Measurements from ENCODE around the gene CDH4.

DNA sequence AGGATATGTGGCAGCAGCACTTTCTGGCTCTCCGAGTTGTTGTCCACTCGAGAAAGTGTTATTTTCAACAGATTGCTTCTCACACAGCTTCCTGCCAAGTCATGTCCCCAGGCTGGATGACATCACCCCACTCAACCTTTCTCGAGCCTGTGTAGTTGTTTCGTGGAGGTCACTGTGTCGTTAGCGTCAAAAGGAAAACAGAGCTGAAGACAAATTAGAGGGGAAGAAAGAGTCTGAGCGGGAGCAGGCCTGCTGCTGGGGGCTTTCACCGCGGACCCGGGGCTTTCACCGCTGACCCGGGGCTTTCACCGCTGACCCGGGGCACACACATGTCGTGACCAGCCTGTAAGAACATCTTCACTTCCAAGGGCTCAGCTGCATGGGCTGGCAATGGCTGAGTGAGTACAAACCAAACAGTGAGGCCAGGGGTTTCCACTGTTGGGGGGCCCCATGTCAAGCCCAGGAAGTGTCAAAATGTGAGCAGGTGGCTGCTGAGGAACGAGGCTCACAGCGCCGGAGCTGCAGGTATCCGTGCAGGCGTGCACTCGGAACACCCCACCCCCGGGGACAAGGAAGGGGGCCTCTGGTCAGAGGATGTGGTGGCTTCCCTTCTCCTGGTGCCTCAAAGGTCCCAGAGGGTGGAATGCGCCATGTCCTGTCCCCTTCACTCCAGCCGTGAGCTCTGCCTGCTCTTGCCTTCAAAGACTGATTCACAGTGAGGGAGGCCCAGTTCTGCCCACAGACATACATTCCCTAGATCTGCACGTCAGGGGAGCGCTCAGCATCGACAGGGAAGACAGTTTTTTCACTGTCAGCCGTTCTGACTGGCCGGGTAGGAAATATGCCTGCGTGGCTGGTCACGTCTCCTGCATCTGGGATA lies 447.7 kb downstream of the CDH4 start:
- TF ChIP-seq, protein P1, sequence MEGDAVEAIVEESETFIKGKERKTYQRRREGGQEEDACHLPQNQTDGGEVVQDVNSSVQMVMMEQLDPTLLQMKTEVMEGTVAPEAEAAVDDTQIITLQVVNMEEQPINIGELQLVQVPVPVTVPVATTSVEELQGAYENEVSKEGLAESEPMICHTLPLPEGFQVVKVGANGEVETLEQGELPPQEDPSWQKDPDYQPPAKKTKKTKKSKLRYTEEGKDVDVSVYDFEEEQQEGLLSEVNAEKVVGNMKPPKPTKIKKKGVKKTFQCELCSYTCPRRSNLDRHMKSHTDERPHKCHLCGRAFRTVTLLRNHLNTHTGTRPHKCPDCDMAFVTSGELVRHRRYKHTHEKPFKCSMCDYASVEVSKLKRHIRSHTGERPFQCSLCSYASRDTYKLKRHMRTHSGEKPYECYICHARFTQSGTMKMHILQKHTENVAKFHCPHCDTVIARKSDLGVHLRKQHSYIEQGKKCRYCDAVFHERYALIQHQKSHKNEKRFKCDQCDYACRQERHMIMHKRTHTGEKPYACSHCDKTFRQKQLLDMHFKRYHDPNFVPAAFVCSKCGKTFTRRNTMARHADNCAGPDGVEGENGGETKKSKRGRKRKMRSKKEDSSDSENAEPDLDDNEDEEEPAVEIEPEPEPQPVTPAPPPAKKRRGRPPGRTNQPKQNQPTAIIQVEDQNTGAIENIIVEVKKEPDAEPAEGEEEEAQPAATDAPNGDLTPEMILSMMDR (conservative IDR thresholded peaks at IDR 0.05) = no peak
- no peak for TF ChIP-seq EZH2 (IDR thresholded peaks at IDR 0.05; ENCODE audit: low read depth)
